HepG2 (cell line): ENCODE measurements around the gene LRP1B.

Source experiments
- CHD4 ChIP-seq: fragments of 200-600 bp; sonication (generic); IDR thresholded peaks from 2 replicates; pipeline ENCODE4 v1.7.0; 2017; ENCODE audit warnings: mild to moderate bottlenecking, low read length, borderline replicate concordance
- CTCF ChIP-seq: sonication (generic); formaldehyde crosslinking; IDR thresholded peaks from 2 replicates; pipeline ENCODE4 v1.5.0; 2020; ENCODE audit warnings: mild to moderate bottlenecking, missing genetic modification reagents, moderate library complexity
- FOXM1 ChIP-seq: sonication (generic); formaldehyde crosslinking; IDR thresholded peaks from 2 replicates; pipeline ENCODE4 v1.5.0; 2020; ENCODE audit warnings: missing genetic modification reagents
- NFYB ChIP-seq: sonication (generic); formaldehyde crosslinking; IDR thresholded peaks from 2 replicates; pipeline ENCODE4 v1.4.0; 2020; ENCODE audit warnings: missing genetic modification reagents
- POLR2AphosphoS2 ChIP-seq: IDR thresholded peaks from 2 replicates; pipeline ENCODE4 v1.6.1; 2011; ENCODE audit warnings: low read depth, low read length, improper control_type of control experiment
- PRDM15 ChIP-seq: sonication (generic); formaldehyde crosslinking; IDR thresholded peaks from 2 replicates; pipeline ENCODE4 v1.4.0; 2020; ENCODE audit warnings: missing genetic modification reagents
- RBM39 ChIP-seq: fragments of 200-400 bp; formaldehyde crosslinking; IDR thresholded peaks from one replicate; pipeline ENCODE4 v1.6.1; 2018; ENCODE audit warnings: antibody characterized with exemption, mild to moderate bottlenecking, low read depth, low read length; ENCODE audit not compliant: poor library complexity, severe bottlenecking
- SMC3 ChIP-seq: IDR thresholded peaks from 2 replicates; pipeline ENCODE4 v1.6.1; 2011; ENCODE audit warnings: low read length, improper control_type of control experiment
- SRSF9 ChIP-seq: fragments of 200-400 bp; formaldehyde crosslinking; IDR thresholded peaks from 2 replicates; pipeline ENCODE4 v1.6.1; 2018; ENCODE audit warnings: borderline replicate concordance, mild to moderate bottlenecking, low read depth, low read length; ENCODE audit not compliant: insufficient read depth, poor library complexity, severe bottlenecking
- SUZ12 ChIP-seq: fragments of 150-350 bp; IDR thresholded peaks from 2 replicates; pipeline ENCODE4 v1.6.1; 2014; ENCODE audit warnings: low read depth, low read length
- ZBTB49 ChIP-seq: sonication (generic); formaldehyde crosslinking; IDR thresholded peaks from 2 replicates; pipeline ENCODE4 v1.4.0; 2020; ENCODE audit warnings: missing genetic modification reagents, borderline replicate concordance
- TF ChIP-seq, protein P1 (sequence below): sonication (generic); formaldehyde crosslinking; IDR thresholded peaks from 2 replicates; pipeline ENCODE4 v1.4.0; 2020; ENCODE audit warnings: missing genetic modification reagents
- TF ChIP-seq, protein P2 (sequence below): sonication (generic); formaldehyde crosslinking; IDR thresholded peaks from 2 replicates; pipeline ENCODE4 v1.4.0; 2020; ENCODE audit warnings: missing genetic modification reagents, borderline replicate concordance

GRCh38 chr2:141957827-141958450 is 172.9 kb downstream of the LRP1B start:
- TF ChIP-seq, protein P1, sequence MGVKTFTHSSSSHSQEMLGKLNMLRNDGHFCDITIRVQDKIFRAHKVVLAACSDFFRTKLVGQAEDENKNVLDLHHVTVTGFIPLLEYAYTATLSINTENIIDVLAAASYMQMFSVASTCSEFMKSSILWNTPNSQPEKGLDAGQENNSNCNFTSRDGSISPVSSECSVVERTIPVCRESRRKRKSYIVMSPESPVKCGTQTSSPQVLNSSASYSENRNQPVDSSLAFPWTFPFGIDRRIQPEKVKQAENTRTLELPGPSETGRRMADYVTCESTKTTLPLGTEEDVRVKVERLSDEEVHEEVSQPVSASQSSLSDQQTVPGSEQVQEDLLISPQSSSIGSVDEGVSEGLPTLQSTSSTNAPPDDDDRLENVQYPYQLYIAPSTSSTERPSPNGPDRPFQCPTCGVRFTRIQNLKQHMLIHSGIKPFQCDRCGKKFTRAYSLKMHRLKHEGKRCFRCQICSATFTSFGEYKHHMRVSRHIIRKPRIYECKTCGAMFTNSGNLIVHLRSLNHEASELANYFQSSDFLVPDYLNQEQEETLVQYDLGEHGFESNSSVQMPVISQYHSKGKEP (CRISPR knock-in tag), result no peak
- TF ChIP-seq CTCF (CRISPR knock-in tag) (no peak), SUZ12 (no peak), CHD4 (no peak), ZBTB49 (CRISPR knock-in tag) (no peak), PRDM15 (no peak), FOXM1 (CRISPR knock-in tag) (no peak), SRSF9 (no peak), NFYB (CRISPR knock-in tag) (no peak), RBM39 (no peak), POLR2AphosphoS2 (no peak), SMC3 (no peak)
- TF ChIP-seq, protein P2, sequence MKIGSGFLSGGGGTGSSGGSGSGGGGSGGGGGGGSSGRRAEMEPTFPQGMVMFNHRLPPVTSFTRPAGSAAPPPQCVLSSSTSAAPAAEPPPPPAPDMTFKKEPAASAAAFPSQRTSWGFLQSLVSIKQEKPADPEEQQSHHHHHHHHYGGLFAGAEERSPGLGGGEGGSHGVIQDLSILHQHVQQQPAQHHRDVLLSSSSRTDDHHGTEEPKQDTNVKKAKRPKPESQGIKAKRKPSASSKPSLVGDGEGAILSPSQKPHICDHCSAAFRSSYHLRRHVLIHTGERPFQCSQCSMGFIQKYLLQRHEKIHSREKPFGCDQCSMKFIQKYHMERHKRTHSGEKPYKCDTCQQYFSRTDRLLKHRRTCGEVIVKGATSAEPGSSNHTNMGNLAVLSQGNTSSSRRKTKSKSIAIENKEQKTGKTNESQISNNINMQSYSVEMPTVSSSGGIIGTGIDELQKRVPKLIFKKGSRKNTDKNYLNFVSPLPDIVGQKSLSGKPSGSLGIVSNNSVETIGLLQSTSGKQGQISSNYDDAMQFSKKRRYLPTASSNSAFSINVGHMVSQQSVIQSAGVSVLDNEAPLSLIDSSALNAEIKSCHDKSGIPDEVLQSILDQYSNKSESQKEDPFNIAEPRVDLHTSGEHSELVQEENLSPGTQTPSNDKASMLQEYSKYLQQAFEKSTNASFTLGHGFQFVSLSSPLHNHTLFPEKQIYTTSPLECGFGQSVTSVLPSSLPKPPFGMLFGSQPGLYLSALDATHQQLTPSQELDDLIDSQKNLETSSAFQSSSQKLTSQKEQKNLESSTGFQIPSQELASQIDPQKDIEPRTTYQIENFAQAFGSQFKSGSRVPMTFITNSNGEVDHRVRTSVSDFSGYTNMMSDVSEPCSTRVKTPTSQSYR (CRISPR knock-in tag), result no peak
